HG02885 (cell line): ENCODE measurements around the gene LCTL.
"Not testable (repeated sequence)": the region's sequence is repeated elsewhere in the genome, so short reads cannot be mapped to it uniquely, and the experiment has no call there.

Experiments
- ATAC-seq: cut with Tn5 transposase; IDR thresholded peaks from one replicate; pipeline ENCODE4 v1.9.1; 2021; ENCODE audit warnings: mild to moderate bottlenecking; ENCODE audit not compliant: unreplicated experiment, poor library complexity

LCTL gene

DNA sequence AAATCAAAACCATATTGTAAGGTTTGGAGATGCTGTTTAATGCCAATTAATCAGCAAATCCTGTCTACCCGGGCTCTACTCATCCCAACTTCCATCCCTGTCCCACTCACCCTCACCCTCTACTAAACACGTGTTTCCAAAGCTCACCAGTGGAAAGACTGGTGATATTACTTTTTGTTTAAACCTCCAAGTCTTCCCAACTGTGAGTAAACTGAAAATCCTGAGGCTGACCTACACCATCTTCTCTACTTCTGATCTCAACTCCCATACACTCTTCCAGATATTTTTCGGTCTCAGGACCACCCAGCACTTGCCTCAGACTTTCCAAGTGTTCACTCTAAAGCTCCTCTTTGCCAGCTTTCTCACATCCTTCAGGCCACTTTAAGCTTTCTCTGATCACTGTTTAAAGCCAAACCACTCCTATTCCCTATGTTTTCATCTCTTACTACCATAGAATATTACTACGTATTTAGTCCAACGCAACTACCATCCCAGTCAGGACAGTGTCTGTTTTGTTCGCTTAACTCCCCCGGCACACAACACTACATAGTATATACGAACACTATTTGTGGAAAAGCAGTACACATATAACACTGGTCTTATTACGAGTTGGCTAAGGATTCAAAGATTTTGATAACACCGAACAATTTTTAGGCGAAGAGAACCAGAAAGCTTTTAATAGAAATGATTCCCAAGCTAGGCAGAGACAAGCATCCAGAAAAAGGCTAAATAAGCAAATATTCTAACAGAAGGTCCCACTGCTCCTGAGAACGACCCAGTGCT lies 61.8 kb downstream of the LCTL start:
- ATAC-seq: no peak

GRCh38 chr15:66503041-66503648 lies 62.7 kb downstream of the LCTL start:
- ATAC-seq: not testable (repeated sequence)

GRCh38 chr15:66502491-66502890 lies 63.3 kb downstream of the LCTL start:
- ATAC-seq: no peak

DNA sequence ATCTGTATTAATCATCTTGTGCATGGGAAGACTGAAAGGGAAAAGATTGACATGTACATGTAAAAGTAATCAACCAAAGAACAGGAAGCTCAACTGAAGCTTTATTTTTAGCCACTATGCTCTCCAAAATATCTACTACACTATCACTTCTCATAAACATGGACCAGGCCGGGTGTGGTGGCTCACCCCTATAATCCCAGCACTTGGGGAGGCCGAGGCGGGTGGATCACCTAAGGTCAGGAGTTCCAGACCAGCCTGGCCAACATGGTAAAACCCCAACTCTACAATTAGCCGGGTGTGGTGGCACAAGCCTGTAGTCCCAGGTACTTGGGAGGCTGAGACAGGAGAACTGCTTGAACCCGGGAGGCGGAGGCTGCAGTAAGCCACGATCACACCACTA lies 65.5 kb downstream of the LCTL start:
- ATAC-seq: not testable (repeated sequence)

GRCh38 chr15:66498501-66499386 lies 67.1 kb downstream of the LCTL start:
- no peak for ATAC-seq
